ENCODE measurements around the gene IL12RB1. TPM values are rescaled to one million over a fixed set of nuclear protein-coding genes. Genes with fewer than 3 reads are reported as not detected.

The IL12RB1 gene
- total and polyA plus RNA-seq, 2 of the 13 experiments (the other 11 are each of a cell fraction or from before 2014, with no cell fraction given) = 0.03 to 0.04 TPM

DNA sequence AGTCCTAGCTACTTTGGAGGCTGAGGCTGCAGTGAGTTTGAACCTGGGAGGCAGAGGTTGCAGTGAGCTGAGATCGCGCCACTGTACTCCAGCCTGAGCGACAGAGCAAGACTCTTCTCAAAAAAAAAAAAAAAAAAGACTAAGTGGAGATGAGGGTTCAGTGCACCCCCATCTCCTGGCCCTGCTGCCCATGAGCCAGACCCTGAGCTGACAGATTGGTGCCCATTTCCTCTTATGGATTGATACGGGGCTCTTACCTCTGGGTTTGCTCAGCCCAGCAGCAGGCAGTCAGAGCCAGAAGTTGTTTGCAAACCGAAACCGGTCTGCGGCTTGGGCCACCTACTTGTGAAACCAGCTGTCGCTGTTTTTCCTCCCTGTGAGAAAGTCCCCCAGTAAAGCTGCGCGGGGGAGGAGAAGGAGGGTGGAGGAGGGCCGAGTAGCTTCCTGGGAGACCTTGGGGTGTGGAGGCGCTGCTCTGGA, 41.9 kb downstream of the IL12RB1 start:
- DNase-seq (ENCODE audit: low spot score) = no peak

DNA sequence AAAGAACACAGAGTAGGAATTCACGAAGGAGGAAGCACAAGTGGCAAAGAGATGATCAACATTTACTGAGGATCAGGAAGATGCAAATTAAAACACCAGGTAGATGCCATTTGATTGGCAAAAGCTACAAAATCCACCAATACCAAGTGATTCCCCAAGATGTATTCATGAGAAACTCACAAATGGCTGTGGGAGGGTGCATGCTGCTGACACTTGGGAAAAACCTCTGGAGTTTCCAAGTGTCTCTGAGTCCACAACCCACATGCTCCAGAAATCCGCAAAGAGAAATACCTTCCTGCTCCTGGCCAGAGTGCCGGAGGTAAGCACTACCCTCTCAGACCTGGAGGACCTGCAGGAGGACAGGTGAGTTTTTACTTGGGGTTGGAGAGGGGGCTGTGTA, 43.1 kb downstream of the IL12RB1 start:
- 33% methylated on average over 3 of the region's 3 CpGs for WGBS (ENCODE audit: low lambda C conversion rate)
- FAIRE-seq (no peak), ATAC-seq (no peak), DNase-seq (ENCODE audit: low spot score) (no peak)
- Histone ChIP-seq H3K27ac (ENCODE audit: extremely low read length, insufficient read depth, low read length) (no peak overlapping the region), H3K4me1 (ENCODE audit: insufficient read depth, low read length) (peaks cover 22% of the 10 kb centered on the region), H3K79me2 (ENCODE audit: insufficient read depth, low read length) (no peaks in the 10 kb centered on the region), H3K27me3 (ENCODE audit: control insufficient read depth in 1 of 2, insufficient read depth in 2 of 2, low read length in 2 of 2) (peaks cover 2 to 33% of the 10 kb centered on the region in 2 experiments; a peak in 2 of 5 replicates), H3K4me3 (replicated peaks in 1 of 3; ENCODE audit: insufficient read depth in 1 of 3, low read depth in 2 of 3, low read length in 3 of 3) (no peak overlapping the region), H2AFZ (ENCODE audit: low read length) (no peak overlapping the region), H3K36me3 (replicated peaks in 1 of 2; ENCODE audit: control insufficient read depth in 1 of 2, insufficient read depth in 2 of 2, low read length in 2 of 2) (no peaks in the 10 kb centered on the region), H3K9me3 (ENCODE audit: low read length) (peaks cover 5% of the 10 kb centered on the region; the same call in 1 of the 2 replicates), H3K4me2 (ENCODE audit: low read depth, low read length) (no peak overlapping the region), H3K9ac (ENCODE audit: insufficient read depth, low read depth, low read length) (no peak overlapping the region), H4K20me1 (ENCODE audit: insufficient read depth, low read length) (no peaks in the 10 kb centered on the region)
- CTCF ChIA-PET (ENCODE audit: low intra/inter-chr PET ratio, low total read pairs) = no interaction called here
- intact Hi-C loops (cut with micrococcal nuclease; ENCODE audit: unreplicated experiment) (no loop called here), in situ Hi-C loops (cut with HindIII; ENCODE audit: extremely low pct_ligation_motif_present, low pct_unique_long_range_greater_than_20kb) (no loop called here)
- no TSS peak for BruUV-seq (replicated peaks)
- POLR2A ChIA-PET = interaction anchor here (1.0 kb wide), 1 partner anchor 14 kb away, joined by 4 read pairs; no protein-coding TSS in a partner anchor
- TF ChIP-seq MLLT10 (CRISPR knock-in tag; IDR thresholded peaks at IDR 0.05) (no peak), SIX1 (CRISPR knock-in tag; IDR thresholded peaks at IDR 0.05; ENCODE audit: borderline replicate concordance) (no peak), ZFP36L1 (CRISPR knock-in tag; IDR thresholded peaks at IDR 0.05) (no peak), ATRX (CRISPR knock-in tag; IDR thresholded peaks at IDR 0.05; ENCODE audit: borderline replicate concordance) (no peak), ZNF546 (CRISPR knock-in tag; conservative IDR thresholded peaks at IDR 0.05) (no peak), ZNF549 (CRISPR knock-in tag; IDR thresholded peaks at IDR 0.05) (no peak)
- TF ChIP-seq, protein P1, sequence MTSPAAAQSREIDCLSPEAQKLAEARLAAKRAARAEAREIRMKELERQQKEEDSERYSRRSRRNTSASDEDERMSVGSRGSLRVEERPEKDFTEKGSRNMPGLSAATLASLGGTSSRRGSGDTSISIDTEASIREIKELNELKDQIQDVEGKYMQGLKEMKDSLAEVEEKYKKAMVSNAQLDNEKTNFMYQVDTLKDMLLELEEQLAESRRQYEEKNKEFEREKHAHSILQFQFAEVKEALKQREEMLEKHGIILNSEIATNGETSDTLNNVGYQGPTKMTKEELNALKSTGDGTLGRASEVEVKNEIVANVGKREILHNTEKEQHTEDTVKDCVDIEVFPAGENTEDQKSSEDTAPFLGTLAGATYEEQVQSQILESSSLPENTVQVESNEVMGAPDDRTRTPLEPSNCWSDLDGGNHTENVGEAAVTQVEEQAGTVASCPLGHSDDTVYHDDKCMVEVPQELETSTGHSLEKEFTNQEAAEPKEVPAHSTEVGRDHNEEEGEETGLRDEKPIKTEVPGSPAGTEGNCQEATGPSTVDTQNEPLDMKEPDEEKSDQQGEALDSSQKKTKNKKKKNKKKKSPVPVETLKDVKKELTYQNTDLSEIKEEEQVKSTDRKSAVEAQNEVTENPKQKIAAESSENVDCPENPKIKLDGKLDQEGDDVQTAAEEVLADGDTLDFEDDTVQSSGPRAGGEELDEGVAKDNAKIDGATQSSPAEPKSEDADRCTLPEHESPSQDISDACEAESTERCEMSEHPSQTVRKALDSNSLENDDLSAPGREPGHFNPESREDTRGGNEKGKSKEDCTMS (CRISPR knock-in tag; conservative IDR thresholded peaks at IDR 0.05) = no peak
- TF ChIP-seq, protein P2, sequence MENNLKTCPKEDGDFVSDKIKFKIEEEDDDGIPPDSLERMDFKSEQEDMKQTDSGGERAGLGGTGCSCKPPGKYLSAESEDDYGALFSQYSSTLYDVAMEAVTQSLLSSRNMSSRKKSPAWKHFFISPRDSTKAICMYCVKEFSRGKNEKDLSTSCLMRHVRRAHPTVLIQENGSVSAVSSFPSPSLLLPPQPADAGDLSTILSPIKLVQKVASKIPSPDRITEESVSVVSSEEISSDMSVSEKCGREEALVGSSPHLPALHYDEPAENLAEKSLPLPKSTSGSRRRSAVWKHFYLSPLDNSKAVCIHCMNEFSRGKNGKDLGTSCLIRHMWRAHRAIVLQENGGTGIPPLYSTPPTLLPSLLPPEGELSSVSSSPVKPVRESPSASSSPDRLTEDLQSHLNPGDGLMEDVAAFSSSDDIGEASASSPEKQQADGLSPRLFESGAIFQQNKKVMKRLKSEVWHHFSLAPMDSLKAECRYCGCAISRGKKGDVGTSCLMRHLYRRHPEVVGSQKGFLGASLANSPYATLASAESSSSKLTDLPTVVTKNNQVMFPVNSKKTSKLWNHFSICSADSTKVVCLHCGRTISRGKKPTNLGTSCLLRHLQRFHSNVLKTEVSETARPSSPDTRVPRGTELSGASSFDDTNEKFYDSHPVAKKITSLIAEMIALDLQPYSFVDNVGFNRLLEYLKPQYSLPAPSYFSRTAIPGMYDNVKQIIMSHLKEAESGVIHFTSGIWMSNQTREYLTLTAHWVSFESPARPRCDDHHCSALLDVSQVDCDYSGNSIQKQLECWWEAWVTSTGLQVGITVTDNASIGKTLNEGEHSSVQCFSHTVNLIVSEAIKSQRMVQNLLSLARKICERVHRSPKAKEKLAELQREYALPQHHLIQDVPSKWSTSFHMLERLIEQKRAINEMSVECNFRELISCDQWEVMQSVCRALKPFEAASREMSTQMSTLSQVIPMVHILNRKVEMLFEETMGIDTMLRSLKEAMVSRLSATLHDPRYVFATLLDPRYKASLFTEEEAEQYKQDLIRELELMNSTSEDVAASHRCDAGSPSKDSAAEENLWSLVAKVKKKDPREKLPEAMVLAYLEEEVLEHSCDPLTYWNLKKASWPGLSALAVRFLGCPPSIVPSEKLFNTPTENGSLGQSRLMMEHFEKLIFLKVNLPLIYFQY (CRISPR knock-in tag; IDR thresholded peaks at IDR 0.05; ENCODE audit: borderline replicate concordance) = no peak

More for the DNA sequence above, 41.9 kb downstream of the IL12RB1 start:
- H3K4me1 ChIP-seq (ENCODE audit: insufficient read depth, low read length) = peaks cover 22% of the 10 kb centered on the region
- peak overlapping the region; percentile 31; the same call in 1 of the 2 replicates for H3K9ac ChIP-seq (ENCODE audit: insufficient read depth, low read depth, low read length)
- 0 out of 2 replicates have a peak, but pooled peaks have one; percentile 5 for TF ChIP-seq ZNF292 (CRISPR knock-in tag; IDR thresholded peaks at IDR 0.05; ENCODE audit: borderline replicate concordance, low read depth)
- TF ChIP-seq, protein P3, sequence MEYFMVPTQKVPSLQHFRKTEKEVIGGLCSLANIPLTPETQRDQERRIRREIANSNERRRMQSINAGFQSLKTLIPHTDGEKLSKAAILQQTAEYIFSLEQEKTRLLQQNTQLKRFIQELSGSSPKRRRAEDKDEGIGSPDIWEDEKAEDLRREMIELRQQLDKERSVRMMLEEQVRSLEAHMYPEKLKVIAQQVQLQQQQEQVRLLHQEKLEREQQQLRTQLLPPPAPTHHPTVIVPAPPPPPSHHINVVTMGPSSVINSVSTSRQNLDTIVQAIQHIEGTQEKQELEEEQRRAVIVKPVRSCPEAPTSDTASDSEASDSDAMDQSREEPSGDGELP (IDR thresholded peaks at IDR 0.05; ENCODE audit: borderline replicate concordance, low read depth) = 0 out of 2 replicates have a peak, but pooled peaks have one; percentile 20
- TF ChIP-seq MED8 (CRISPR knock-in tag; IDR thresholded peaks at IDR 0.05; ENCODE audit: insufficient replicate concordance) = no peak
- H3K4me3 ChIP-seq (replicated peaks in 1 of 3; ENCODE audit: insufficient read depth in 1 of 3, low read depth in 2 of 3, low read length in 3 of 3) = peak overlapping the region; percentile 35 to 69 (median 68)
- H3K27me3 ChIP-seq (ENCODE audit: control insufficient read depth in 1 of 2, insufficient read depth in 2 of 2, low read length in 2 of 2) = peaks cover 2 to 33% of the 10 kb centered on the region in 2 experiments; a peak in 2 of 5 replicates
- peak; percentile 64 for ATAC-seq
- H3K4me2 ChIP-seq (ENCODE audit: low read depth, low read length) = peak overlapping the region; percentile 85
- H3K79me2 ChIP-seq (ENCODE audit: insufficient read depth, low read length) = no peaks in the 10 kb centered on the region
- no peak overlapping the region for H2AFZ ChIP-seq (ENCODE audit: low read length)
- H3K27ac ChIP-seq (ENCODE audit: extremely low read length, insufficient read depth, low read length) = no peak overlapping the region
- BruUV-seq (replicated peaks) = no TSS peak
- WGBS (ENCODE audit: low lambda C conversion rate) = 8% methylated on average over 8 of the region's 12 CpGs
- no peaks in the 10 kb centered on the region for H4K20me1 ChIP-seq (ENCODE audit: insufficient read depth, low read length)
- intact Hi-C loops (cut with micrococcal nuclease; ENCODE audit: unreplicated experiment) = no loop called here
- in situ Hi-C loops (cut with HindIII; ENCODE audit: extremely low pct_ligation_motif_present, low pct_unique_long_range_greater_than_20kb) = no loop called here
- peaks cover 5% of the 10 kb centered on the region; the same call in 1 of the 2 replicates for H3K9me3 ChIP-seq (ENCODE audit: low read length)
- ChIA-PET CTCF (ENCODE audit: low intra/inter-chr PET ratio, low total read pairs) (no interaction called here), POLR2A (interaction anchor here (0.7 kb wide), 1 partner anchor 934 kb away, joined by 3 read pairs; no protein-coding TSS in a partner anchor)
- no peak for FAIRE-seq
- H3K36me3 ChIP-seq (replicated peaks in 1 of 2; ENCODE audit: control insufficient read depth in 1 of 2, insufficient read depth in 2 of 2, low read length in 2 of 2) = no peaks in the 10 kb centered on the region
